Skin epidermis (tissue), 12 donors: ENCODE results near the gene ADCY1.

ENCODE experiments used
- H3K27ac ChIP-seq, 21 experiments: fragments of 200-600 bp; sonication (generic) in 11 of 21; one replicate each; pipeline ENCODE4 v1.5.0; 2020; ENCODE audit warnings: mild to moderate bottlenecking in 3 of 21, inconsistent platforms in 2 of 21, moderate library complexity in 2 of 21
- H3K4me3 ChIP-seq, 7 experiments: fragments of 200-600 bp; sonication (generic) in 2 of 7; one replicate each; pipeline ENCODE4 v1.5.0; 2020; ENCODE audit warnings: inconsistent platforms in 2 of 7, mild to moderate bottlenecking in 2 of 7, moderate library complexity in 1 of 7

ADCY1 gene

DNA sequence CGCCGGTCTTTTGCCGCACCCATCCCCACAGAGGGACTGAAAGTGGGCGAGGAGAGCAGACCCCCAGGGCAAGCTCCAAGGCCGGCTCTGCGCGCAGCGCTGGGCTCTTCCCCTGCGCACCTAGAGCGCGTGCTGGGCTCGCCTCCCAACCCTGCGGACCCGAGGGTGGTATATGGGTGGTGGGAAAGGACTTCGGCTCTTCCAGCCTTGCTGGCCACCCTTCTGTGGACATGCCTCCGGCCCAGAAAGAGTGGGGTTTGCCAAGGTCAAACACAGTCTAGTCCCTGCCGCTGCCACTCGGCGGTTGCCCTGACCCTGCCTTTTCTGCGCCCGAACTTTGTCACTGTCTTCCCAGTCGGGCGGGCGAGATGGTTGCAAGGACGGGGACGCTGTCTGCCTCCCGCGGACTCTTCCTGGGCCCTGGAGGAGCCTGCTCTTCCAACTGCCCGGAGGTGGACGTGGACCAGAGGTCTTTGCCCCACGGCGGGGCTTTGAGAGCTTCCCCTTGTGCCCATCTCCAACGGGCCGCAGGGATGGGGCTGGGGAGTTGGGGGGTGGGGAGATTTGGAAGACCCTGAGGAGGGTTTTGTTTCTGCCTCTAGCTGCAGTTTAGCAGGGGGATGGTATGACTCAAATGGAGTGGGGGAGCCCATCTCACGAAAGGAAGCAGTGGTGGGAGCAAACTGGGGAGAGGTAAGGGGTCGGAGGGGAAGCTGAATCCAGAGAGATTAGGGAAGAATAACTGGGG, 1.5 kb downstream of the ADCY1 start:
- Histone ChIP-seq H3K4me3 (peak overlapping the region in 3 of 7 experiments; percentile 31 to 46 (median 32)), H3K27ac (no peak overlapping the region)

DNA sequence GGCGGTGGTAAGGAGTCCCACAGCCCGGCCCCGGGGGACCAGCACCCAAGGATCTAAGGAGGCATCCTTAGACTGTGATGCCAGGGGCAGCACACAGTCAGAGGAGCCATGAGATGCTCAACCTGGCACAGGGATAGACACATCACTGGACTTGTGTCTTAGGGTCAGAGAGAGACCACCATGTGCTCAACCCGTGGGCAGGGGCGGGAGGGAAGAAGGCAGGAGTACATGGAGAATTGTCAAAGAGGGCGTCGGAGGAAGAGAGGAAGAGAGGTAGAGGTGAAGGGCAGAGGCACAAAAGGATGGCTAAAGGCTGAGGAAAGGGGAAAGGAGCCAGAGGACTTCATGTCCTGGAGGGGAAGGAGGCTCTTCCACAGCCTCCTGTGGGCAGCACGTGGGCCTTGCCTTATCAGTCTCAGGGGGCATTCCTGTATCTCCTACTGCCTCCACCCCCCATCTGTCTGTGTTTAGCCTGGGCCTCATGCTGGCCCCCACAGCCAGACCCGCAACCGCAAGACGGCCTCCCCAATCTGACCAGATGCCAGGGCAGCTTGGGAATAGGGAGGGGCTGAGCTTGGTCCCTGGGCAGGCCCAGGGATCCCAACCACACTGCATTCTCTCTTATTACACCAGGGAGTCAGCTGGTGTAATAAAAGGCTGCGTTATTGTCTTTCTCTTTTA, 2.2 kb downstream of the ADCY1 start:
- Histone ChIP-seq H3K4me3 (no peak overlapping the region), H3K27ac (no peak overlapping the region)

DNA sequence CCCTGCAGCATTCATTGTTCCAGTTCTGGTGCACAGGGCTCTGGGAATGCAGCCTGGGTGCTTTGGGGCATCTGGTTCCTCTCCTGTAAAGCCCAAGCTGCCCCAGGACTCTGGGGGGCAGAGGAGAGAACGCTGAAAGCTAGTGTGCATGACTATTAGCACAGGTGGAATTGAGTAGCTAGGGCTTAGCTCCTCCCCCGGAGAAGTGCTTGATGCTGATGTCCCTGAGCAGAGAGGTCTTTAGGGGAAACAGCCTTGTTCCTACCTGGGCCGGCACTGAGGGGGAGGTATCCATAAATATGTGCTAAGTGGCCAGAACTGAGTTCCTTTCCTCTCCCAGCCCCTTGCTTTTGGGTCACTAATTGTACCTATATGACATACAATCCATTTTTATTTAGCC, 3.9 kb downstream of the ADCY1 start:
- no peak overlapping the region for H3K27ac ChIP-seq
- no peak overlapping the region for H3K4me3 ChIP-seq

DNA sequence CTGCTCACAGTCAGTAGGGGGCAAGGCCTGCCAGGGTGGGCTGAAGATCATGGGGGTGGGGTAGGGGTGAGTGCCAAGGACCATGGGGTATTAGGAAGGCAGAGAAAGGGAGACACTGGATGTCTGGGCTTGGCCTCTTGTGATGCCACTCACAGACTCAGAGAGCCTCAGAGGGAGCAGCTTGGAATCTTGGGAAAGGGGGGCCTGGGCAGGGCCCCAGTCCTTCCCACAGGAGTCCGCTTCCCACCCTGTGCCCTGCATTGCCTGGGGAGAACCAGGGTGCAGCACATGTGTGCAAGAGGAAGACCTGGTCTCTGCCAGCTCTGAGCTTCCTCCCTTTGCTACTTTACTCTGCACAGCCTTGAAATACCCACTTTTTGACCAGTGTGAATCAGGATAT, 4.3 kb downstream of the ADCY1 start:
- no peak overlapping the region for H3K27ac ChIP-seq
- H3K4me3 ChIP-seq = no peak overlapping the region

DNA sequence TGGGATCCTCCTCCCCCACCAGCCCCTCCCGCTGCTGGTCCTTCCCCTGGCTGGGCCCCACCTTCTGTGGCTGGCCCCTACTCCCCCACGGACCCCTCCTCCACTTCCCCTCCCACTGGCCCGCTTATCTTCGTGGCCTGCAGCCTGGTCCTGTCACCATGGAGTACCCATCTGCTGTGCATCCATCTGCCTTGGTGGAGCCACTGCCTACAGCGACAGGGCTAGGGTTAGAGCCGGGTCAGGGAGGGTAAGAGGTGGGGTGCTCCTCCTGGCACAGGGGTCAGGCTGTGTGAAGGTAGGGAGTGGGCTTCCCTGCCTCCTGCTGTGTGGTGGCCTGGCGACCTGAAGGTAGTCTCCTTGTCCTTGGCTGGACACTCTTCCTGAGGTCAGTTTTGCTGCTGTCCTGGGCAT, 5.2 kb downstream of the ADCY1 start:
- Histone ChIP-seq H3K27ac (no peak overlapping the region), H3K4me3 (no peak overlapping the region)

DNA sequence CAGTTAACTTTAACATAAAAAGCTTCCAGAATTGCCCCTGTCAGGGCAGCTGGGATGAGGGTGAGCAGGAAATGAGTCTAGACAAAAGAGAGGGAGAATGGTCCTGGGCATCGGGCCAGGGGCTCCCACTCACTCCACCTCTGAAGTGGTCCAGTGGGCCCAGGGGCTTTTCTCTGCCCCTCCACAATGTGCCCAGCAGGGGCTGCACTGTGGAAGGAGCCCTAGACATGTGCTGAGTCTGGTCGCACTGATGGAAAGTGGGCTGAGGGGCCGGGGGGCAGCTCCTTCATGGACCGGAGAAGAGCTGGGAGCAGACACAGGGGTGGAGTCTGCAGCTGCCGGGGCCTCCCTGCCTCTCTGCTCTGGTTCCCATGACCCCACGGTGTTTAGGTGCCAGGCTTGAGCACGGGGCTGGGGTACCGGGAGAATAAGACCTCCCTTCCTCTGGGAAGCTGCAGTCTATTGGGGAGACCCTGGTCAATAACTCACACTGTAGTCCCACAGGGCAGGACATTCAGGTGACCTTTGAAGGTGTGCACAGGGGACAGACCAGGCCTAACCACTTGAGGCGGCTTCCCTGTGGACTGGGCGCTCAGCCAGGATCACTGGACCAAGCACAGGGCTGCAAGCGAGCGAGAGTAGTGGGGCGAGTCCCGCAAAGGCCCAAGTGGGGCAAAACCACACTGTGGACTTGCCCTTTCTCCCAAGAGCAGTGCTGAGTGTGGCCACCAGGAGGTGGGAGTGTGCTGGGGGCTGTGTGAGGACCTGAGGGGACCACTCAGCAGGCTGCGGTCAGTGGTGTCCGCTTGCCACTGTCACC, 6.1 kb downstream of the ADCY1 start:
- Histone ChIP-seq H3K4me3 (no peak overlapping the region), H3K27ac (no peak overlapping the region)

DNA sequence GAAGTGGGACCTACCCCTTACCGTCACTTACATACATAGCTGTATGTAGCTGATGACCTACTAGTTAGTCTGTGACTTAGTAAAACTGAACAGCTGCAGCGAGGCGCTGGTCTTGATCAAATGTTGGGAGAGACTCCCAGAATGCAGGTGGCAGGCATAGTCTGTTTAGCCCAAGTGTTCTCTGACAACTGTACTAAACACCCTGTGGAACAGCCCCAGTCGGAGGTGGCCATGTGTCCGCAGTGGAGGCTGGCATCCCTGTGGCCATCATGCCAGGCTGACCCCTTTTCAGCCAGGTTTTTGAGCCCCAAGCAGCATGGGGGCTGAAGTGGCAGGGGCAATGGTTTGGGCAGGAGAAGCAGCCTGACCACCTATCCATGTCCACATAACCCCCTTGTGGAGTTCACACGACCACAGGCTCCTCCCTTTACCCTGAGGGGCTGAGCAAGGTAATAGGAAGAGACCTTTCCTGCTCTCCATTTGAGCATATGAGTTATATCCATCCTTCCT, 7.2 kb downstream of the ADCY1 start:
- Histone ChIP-seq H3K27ac (no peak overlapping the region), H3K4me3 (no peak overlapping the region)

DNA sequence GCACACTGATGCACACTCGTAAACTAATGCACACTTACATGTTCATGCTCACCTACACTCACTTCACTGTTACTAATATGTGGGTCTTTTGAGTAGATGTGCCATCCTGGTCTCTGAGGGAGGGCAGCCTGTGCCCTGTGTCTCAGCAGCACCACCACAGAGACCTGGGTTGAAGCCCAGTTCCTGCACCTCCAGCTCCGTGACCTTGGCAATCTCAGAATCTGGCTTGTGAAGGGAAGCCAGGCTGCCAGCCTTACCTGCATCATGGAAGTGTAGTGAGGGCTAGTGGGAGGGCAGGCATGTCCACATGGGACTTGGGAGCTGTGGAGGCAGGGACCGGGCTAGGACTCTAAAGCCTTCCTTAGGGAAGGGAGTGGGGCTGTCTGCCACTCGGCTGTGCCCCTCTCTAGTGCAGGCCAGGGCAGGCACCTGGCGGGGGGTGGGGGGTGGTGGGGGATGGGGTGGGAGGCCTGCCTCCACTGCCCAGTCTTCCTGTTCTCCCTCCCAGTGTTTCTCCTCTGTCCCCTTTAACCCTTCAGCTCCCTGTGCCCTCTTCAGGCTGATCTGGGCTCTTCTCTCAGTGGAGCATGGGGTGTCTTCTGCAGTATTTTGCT, 8.1 kb downstream of the ADCY1 start:
- H3K4me3 ChIP-seq = no peak overlapping the region
- no peak overlapping the region for H3K27ac ChIP-seq

DNA sequence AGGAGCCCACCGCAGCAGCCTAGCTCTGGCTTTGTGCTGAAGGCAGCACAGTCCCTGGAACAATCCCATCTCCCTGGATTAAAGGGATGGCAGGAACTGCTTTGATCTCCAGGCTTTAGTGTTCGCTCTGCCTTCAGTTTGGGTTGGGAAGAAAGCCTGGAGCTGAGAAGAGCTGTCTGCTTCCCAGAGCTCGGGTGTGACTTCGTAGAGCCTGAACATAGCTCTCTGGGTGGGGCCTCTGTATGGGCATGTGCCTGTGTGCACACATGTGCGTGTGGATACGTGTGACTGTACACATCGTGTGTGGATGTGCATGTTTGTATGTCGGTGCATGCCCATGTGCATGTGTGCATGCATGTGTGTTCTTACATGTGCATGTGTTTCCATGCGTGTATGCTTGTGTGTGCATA, 8.7 kb downstream of the ADCY1 start:
- Histone ChIP-seq H3K27ac (no peak overlapping the region), H3K4me3 (no peak overlapping the region)

DNA sequence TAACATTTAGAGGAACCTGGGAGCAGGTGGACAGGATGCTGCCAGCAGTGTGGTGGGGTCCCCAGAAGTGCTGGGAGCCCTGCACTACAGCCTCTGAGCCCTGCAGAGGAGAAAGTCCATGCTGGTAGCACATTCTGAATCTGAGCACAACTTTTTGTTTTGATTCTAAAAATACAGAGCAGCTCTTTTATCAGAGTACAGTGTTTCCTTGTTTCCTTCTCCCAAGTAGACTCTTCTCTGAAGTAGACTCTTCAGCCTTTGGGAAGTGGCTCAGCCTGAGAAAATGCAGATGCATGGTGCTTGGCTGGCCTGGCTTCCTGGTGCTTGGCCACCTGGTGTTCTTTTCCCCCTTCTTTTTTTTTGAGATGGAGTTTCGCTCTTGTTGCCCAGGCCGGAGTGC, 9.1 kb downstream of the ADCY1 start:
- Histone ChIP-seq H3K4me3 (no peak overlapping the region), H3K27ac (no peak overlapping the region)

DNA sequence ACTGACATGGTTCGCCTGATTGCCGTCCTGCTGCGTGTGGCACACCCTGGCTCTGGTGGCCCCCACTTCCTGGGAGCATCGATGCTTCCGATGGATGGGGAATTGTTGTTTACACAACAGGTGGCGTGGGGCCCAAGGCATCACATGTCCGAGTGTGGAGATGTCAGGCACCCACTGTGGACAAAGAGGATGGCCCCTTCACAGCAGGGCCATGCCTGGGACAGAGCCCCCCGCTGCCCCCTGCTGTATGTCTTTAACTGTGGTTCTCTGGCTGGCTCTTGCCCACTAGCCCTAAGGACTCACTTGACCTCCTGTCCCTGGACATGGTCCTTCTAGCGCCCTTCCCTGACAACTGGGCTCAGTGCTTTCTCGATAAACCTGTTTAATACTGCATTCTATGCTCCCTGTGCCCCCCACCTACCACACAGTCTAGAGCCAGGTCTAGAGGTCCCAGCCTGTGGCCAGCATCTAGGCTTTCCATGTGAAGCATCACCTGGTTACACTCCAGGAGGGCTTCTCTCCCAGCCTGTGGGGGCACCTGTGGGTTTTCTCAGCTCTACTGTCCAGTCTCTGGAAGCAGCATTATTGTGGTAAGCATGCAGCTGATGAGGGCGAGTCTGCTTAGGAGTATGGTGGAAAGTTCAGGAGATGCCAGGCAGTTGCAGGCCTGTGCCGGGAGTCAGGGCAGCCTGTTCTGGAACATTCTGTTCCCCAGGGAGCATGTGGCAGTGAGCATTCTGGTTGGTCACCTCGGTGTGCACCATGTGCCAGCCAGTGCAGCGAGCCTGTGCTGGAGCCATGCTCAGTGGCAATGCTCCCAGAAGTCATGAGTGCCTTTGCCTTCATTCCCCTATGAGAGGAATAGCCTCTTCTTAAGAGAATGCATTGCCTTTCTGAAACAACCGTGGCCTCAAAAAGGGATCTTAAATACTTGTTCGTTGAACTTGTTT, 10.4 kb downstream of the ADCY1 start:
- no peak overlapping the region for H3K4me3 ChIP-seq
- H3K27ac ChIP-seq = no peak overlapping the region

DNA sequence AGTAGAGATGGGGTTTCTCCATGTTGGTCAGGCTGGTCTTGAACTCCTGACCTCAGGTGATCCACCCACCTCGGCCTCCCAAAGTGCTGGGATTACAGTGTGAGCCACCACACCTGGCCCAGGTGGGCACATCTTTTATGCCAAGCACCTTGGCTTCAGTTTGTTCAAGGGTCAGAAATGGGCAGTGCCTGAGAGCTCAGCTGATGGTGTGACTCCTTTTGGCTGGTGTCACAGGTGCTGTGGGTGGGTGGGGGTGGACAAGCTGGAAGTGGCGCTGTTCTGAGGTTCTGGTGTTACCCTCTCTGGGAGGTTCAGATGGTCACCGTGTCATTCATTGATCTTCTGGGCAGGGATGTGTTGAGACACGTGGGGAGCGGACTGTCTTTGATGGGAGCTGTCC, 11.5 kb downstream of the ADCY1 start:
- H3K27ac ChIP-seq = no peak overlapping the region
- no peak overlapping the region for H3K4me3 ChIP-seq

DNA sequence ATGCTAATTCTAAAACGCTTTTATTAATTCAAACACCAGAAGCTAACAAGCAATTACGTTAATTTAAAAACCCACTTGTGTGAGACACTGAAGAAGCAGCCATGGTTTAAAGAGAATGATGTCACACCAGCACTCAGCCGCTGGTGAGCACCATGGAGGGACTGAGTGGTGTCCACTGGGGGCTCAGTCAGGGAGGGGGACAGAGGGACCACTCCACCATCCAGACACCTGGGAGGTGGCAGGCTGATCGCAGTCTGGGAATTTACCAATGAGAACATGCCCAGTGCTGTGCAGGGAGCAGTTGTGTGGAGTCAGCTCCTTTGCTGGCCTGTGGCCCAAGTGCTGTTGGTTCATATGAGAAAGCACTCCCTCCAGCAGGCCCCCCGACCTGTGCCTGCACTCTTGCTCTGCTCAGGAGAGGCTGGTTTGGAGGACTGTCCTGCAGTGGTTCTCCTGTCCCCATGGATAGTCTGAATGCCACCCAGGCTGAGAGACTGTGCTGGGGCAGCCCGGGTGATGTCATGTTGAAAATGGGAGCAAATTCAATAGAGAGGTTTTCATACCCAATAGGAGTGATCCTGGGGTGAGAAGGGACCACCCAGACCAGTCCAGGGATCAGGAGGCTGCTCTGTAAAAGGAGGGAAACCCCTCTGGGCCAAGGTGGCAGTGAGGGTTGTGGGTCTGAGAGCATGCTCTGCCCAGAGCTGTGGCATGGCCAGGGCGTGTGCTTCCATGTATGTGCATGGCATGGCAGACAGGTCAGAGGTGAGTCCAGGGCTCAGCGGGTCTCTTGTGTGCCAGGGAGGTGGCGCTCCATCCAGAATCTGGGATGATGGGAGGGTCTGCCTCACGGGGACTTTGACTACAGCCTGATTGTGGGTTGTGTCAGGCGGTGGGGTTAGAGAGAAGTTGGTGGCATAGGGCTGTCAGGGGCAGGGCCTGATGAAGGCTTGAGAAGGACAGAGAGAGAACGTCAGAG, 12.7 kb downstream of the ADCY1 start:
- no peak overlapping the region for H3K4me3 ChIP-seq
- no peak overlapping the region for H3K27ac ChIP-seq

DNA sequence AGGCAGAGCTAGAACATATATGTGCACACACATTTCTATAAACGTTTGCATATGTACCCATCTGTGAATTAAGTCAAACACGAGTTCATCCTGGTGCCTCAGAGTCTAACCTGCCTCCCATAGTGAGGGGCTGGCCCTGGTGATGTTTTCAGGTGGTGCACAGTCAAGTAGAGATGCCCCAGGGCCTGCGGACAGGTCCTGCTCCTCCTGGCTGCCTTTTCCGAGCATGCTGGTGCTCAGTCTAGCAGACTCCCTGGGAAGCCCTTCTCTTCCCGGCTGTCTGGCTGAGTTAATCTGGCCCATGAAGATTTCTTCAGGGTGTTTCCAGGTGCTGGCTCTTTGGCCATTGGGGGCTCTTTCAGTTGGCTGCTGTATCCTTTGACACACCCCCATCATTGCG, 14.3 kb downstream of the ADCY1 start:
- Histone ChIP-seq H3K4me3 (no peak overlapping the region), H3K27ac (no peak overlapping the region)

DNA sequence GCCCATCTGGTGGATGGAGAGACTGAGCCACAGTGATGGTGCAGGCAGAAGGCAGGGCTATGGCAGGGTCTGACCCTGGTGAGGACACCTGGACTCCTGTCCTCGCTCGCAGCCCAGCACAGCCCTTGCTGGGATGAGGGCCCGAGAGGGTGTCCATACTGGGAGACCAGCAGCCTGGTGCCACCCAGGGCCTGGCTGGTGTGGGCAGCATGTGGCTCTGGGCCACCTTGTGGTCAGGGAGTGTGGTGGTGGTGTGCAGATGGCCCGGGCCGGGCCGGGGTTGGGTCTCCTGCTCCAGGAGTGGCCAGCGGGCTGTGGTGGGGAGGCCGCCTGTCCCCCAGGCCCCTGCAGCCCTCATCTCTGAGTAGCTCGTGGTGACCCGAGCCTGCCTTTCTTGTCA, 14.9 kb downstream of the ADCY1 start:
- H3K4me3 ChIP-seq = no peak overlapping the region
- H3K27ac ChIP-seq = no peak overlapping the region

DNA sequence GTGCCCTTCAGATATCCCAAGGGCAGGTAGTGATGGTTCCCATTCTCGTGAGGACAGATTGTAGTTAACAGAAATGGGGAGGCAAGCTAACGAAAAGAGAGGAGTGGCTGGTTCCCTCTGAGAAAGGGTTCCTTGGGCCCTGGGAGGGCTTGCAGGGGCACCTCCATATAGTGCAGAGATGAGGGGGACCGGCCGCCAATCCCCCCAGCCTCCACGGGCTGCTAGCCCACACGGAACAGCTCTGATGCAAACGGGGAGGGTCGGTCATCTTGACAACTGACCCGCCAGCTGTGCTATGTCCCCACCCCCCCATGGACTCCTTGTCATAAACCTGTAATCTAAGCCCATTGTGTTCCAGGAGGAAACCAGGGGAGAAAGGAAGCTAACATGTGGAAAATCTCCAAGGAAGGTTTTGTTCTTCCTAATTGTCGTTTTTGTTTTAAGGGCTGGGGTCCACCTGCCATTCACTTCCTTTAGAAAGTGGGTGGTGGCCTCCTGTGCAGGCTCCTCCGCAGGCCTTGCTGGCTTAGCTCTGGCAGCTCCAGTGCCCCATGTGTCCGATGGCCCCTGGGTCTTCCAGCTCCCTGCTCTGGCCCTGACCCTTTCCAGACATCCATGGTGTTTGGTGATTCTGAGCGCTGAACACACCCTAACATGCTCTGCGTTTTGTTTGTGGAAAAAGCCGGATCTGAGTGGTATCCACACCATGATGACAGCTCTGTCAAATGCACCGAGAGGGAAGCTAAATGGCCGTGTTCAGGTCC, 15.9 kb downstream of the ADCY1 start:
- Histone ChIP-seq H3K27ac (no peak overlapping the region), H3K4me3 (no peak overlapping the region)

DNA sequence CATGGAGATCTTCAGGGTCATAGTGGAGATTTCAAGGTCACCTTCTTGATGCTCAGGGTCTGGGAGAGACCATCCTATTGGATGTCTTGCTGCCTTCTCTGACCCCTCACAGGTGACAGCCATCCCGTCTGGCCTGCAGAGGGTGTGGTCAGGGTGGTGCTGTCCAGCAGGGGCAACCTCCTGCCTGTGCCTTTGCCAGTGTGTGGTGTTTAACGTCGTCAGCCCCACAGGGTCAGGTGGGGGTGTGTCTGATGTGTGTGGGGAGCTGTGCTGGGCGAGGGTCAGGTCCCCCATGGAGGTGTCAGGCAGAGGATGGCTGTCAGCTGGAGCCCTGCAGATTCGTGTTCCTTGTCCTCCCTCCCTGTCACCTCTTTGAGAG, 16.5 kb downstream of the ADCY1 start:
- no peak overlapping the region for H3K27ac ChIP-seq
- H3K4me3 ChIP-seq = no peak overlapping the region
